CD14-positive monocyte (primary cell): ENCODE data around the gene ACSF2. TPM values are rescaled to one million over a fixed set of nuclear protein-coding genes. Genes with fewer than 3 reads are reported as not detected.
A peak's percentile ranks its signal among the peaks of the same experiment; 100 is the strongest.

Experiments
- DNase-seq, 3 donors: peaks; one replicate each; pipeline ENCODE4 v3.0.0-alpha.2; 2011 to 2022
- H2AFZ ChIP-seq: 2 replicates; pipeline ENCODE4 v1.6.0; 2012; ENCODE audit warnings: mild to moderate bottlenecking, low read depth, low read length, inconsistent platforms; ENCODE audit not compliant: insufficient read depth, poor library complexity, severe bottlenecking
- H3K27ac ChIP-seq, 2 donors: 1 replicate in 1 of 2; 2 replicates in 1 of 2; pipeline ENCODE4 v1.5.1; 2012 to 2013; ENCODE audit warnings: low read length in 2 of 2, control low read depth in 1 of 2, inconsistent platforms in 1 of 2, low read depth in 1 of 2, mild to moderate bottlenecking in 1 of 2
- H3K27me3 ChIP-seq, 2 donors: one replicate each; pipeline versions ENCODE4 v1.6.0 to v1.6.1; 2011 to 2013; ENCODE audit warnings: low read length in 2 of 2; ENCODE audit not compliant: control insufficient read depth in 2 of 2, insufficient read depth in 2 of 2
- H3K36me3 ChIP-seq, 2 donors: replicated peaks in 1 of 2; 1 replicate in 1 of 2; 2 replicates in 1 of 2; pipeline versions ENCODE4 v1.5.1 to v1.6.1; 2012 to 2013; ENCODE audit warnings: low read length in 2 of 2, control low read depth in 1 of 2, inconsistent platforms in 1 of 2, mild to moderate bottlenecking in 1 of 2; ENCODE audit not compliant: insufficient read depth in 2 of 2, control insufficient read depth in 1 of 2
- H3K4me1 ChIP-seq, 2 donors: 1 replicate in 1 of 2; 2 replicates in 1 of 2; pipeline versions ENCODE4 v1.5.1 to v1.6.1; 2012 to 2013; ENCODE audit warnings: low read length in 2 of 2, control low read depth in 1 of 2, inconsistent platforms in 1 of 2, mild to moderate bottlenecking in 1 of 2, moderate library complexity in 1 of 2; ENCODE audit not compliant: insufficient read depth in 2 of 2, control insufficient read depth in 1 of 2
- H3K4me2 ChIP-seq: replicated peaks from 2 replicates; pipeline ENCODE3; 2012; ENCODE audit warnings: low read length, moderate library complexity, mild to moderate bottlenecking; ENCODE audit not compliant: poor library complexity, severe bottlenecking; ENCODE audit errors: extremely low read depth
- H3K4me3 ChIP-seq, 3 experiments: fragments of 200-600 bp in 1 of 3; sonication (generic) in 1 of 3; replicated peaks in 1 of 3; 1 replicate in 2 of 3; 2 replicates in 1 of 3; pipeline ENCODE4 v1.5.1; 2011 to 2013; ENCODE audit warnings: low read length in 3 of 3, mild to moderate bottlenecking in 3 of 3, control low read depth in 2 of 3, low read depth in 2 of 3, inconsistent platforms in 1 of 3, moderate library complexity in 1 of 3
- H3K79me2 ChIP-seq: 2 replicates; pipeline ENCODE4 v1.6.0; 2012; ENCODE audit warnings: mild to moderate bottlenecking, control low read depth, inconsistent platforms, low read length, moderate library complexity; ENCODE audit not compliant: insufficient read depth
- H3K9ac ChIP-seq: 2 replicates; pipeline ENCODE4 v1.6.0; 2017; ENCODE audit warnings: low read length, mild to moderate bottlenecking; ENCODE audit not compliant: insufficient read depth, poor library complexity, severe bottlenecking
- H3K9me3 ChIP-seq, 2 donors: replicated peaks in 1 of 2; 1 replicate in 1 of 2; 2 replicates in 1 of 2; pipeline versions ENCODE4 v1.5.1 to v1.6.1; 2012 to 2013; ENCODE audit warnings: low read length in 2 of 2, control low read depth in 1 of 2; ENCODE audit not compliant: control insufficient read depth in 1 of 2, insufficient read depth in 1 of 2
- H4K20me1 ChIP-seq: 2 replicates; pipeline ENCODE4 v1.6.0; 2012; ENCODE audit warnings: mild to moderate bottlenecking, low read length, control low read depth, moderate library complexity; ENCODE audit not compliant: insufficient read depth
- H3K27ac Mint-ChIP-seq, 7 donors: one replicate each; pipeline ENCODE4 v1.8.0; 2020; ENCODE audit warnings: mild to moderate bottlenecking in 7 of 7, mixed read lengths in 7 of 7, moderate library complexity in 6 of 7, inconsistent platforms in 2 of 7
- H3K27me3 Mint-ChIP-seq, 3 donors: one replicate each; pipeline ENCODE4 v1.8.0; 2021 to 2022; ENCODE audit warnings: low read depth in 3 of 3, mild to moderate bottlenecking in 3 of 3, mixed read lengths in 3 of 3, moderate library complexity in 3 of 3, inconsistent platforms in 1 of 3
- H3K36me3 Mint-ChIP-seq, 2 donors: one replicate each; pipeline ENCODE4 v1.8.0; 2020; ENCODE audit warnings: mixed read lengths in 2 of 2, inconsistent platforms in 1 of 2, mild to moderate bottlenecking in 1 of 2
- H3K4me1 Mint-ChIP-seq: one replicate; pipeline ENCODE4 v1.8.0; 2020; ENCODE audit warnings: mild to moderate bottlenecking, mixed read lengths
- H3K4me3 Mint-ChIP-seq, 2 donors: one replicate each; pipeline ENCODE4 v1.8.0; 2020; ENCODE audit warnings: mild to moderate bottlenecking in 2 of 2, mixed read lengths in 2 of 2, moderate library complexity in 1 of 2
- H3K9me3 Mint-ChIP-seq, 7 donors: one replicate each; pipeline ENCODE4 v1.8.0; 2020 to 2022; ENCODE audit warnings: mixed read lengths in 7 of 7, mild to moderate bottlenecking in 6 of 7, moderate library complexity in 6 of 7, inconsistent platforms in 2 of 7
- WGBS: methylation state at CpG from one replicate; pipeline ENCODE4 v1.1.5; 2013; ENCODE audit warnings: missing lambda C conversion rate; ENCODE audit not compliant: insufficient coverage; 5-methylcytosine and 5-hydroxymethylcytosine counted together
- intact Hi-C, 2 donors: fragments of 100-400 bp; cut with micrococcal nuclease; formaldehyde crosslinking; loops; one replicate each; pipeline versions ENCODE4 v1.15.0 to v1.15.1; 2023
- polyA plus RNA-seq, 3 donors: library from polyadenylated mRNA; depleted of rRNA in 1 of 3; unstranded in 2 of 3; stranded (reverse) in 1 of 3; fragments of 300-500 nt in 2 of 3; fragments of >200 nt in 1 of 3; fragmentation: Illumina TruSeq in 2 of 3; gene quantifications; 1 replicate in 2 of 3; 2 replicates in 1 of 3; pipeline ENCODE4 v1.2.3, GENCODE V29; 2012 to 2021
- TF ChIP-seq, protein P1 (sequence below): fragments of 200-600 bp; IDR thresholded peaks from one replicate; pipeline ENCODE4 v1.8.0; 2022; ENCODE audit warnings: antibody characterized with exemption, mild to moderate bottlenecking

Gene ACSF2
- polyA plus RNA-seq, 3 donors: 2.8 to 24.4 (median 5.5) TPM

DNA sequence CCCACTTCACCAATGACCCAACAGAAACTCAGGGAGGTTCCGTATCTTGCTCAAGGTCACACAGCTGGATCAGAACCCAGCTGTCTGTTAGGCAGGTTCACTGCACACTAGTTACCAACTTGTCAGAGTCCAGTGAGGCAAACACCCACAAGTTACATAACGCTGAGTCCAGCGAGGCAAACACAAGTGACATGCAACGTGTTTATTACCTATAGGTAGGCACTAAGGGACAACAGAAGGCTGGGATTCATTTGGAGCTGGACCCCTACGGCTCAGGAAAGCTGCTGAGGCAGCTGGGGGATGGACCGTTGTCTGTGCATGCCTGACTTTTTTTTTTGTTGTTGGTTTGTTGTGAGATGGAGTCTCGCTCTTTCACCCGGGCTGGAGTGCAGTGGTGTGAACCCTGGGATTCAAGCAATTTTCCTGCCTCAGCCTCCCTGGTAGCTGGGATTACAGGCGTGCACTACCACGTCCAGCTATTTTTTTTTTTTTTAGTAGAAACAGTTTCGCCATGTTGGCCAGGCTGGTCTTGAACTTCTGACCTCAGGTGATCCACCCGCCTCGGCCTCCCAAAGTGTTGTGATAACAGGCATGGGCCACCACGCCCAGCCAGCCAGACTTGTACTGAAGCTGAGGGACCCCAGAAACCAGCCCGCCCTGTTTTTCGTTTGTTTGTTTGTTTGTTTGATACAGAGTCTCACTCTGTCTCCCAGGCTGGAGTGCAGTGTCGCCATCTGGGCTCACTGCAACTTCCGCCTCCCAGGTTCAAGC is 50.7 kb downstream of the ACSF2 start:
- Histone ChIP-seq H3K4me1 (peaks cover 31 to 39% of the 10 kb centered on the region in 2 donors), H3K27ac (no peak overlapping the region), H2AFZ (no peak overlapping the region), H3K79me2 (peaks cover 10% of the 10 kb centered on the region), H3K4me2 (no peak overlapping the region), H3K36me3 (no peaks in the 10 kb centered on the region), H3K9me3 (no peaks in the 10 kb centered on the region), H4K20me1 (peaks cover 13% of the 10 kb centered on the region), H3K27me3 (peaks cover 0 to 6% of the 10 kb centered on the region in 2 donors), H3K9ac (no peak overlapping the region), H3K4me3 (no peak overlapping the region)
- intact Hi-C loops: no loop called here
- H3K9me3 Mint-ChIP-seq: peaks cover 0 to 6% (median 0%) of the 10 kb centered on the region in 7 donors
- peak overlapping the region in 1 of 2 donors; percentile 74 for H3K4me3 Mint-ChIP-seq
- peaks cover 3 to 14% of the 10 kb centered on the region in 2 donors for H3K36me3 Mint-ChIP-seq
- H3K4me1 Mint-ChIP-seq: peaks cover 26% of the 10 kb centered on the region
- peaks cover 1 to 25% (median 22%) of the 10 kb centered on the region in 3 donors for H3K27me3 Mint-ChIP-seq
- DNase-seq: no peak
- TF ChIP-seq, protein P1, sequence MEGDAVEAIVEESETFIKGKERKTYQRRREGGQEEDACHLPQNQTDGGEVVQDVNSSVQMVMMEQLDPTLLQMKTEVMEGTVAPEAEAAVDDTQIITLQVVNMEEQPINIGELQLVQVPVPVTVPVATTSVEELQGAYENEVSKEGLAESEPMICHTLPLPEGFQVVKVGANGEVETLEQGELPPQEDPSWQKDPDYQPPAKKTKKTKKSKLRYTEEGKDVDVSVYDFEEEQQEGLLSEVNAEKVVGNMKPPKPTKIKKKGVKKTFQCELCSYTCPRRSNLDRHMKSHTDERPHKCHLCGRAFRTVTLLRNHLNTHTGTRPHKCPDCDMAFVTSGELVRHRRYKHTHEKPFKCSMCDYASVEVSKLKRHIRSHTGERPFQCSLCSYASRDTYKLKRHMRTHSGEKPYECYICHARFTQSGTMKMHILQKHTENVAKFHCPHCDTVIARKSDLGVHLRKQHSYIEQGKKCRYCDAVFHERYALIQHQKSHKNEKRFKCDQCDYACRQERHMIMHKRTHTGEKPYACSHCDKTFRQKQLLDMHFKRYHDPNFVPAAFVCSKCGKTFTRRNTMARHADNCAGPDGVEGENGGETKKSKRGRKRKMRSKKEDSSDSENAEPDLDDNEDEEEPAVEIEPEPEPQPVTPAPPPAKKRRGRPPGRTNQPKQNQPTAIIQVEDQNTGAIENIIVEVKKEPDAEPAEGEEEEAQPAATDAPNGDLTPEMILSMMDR: no peak
- peak overlapping the region in 1 of 7 donors; percentile 59 for H3K27ac Mint-ChIP-seq
- 92% methylated on average over 18 of the region's 18 CpGs for WGBS

DNA sequence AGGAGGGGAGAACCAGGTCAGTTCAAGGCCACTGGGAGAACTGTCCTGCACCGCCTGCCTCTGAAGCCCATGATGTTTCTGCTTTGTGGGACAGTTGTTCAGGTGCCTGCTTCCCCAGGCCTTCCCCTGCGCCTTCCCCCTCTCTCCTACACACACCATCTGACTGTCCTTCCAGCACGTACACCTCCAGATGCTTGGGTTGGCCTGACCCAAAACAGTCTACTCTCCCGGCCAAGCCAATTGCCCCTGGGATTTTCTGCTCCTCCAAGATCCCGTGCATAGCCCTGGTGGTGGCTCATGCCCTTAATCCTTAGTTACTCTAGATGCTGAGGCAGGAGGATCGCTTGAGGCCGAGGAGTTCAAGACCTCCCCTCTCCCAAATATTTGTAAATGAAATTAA is 52.0 kb downstream of the ACSF2 start:
- Mint-ChIP-seq H3K27ac (peak overlapping the region in 5 of 7 donors; percentile 59 to 89 (median 81)), H3K4me3 (peak overlapping the region; percentile 74 to 83), H3K27me3 (peaks cover 0 to 20% (median 19%) of the 10 kb centered on the region in 3 donors), H3K36me3 (peaks cover 10 to 15% of the 10 kb centered on the region in 2 donors), H3K4me1 (peaks cover 33% of the 10 kb centered on the region), H3K9me3 (peaks cover 0 to 6% (median 0%) of the 10 kb centered on the region in 7 donors)
- Histone ChIP-seq H3K4me1 (peaks cover 33 to 48% of the 10 kb centered on the region in 2 donors), H3K4me2 (peak overlapping the region; percentile 92), H3K79me2 (peaks cover 10% of the 10 kb centered on the region), H3K9me3 (no peaks in the 10 kb centered on the region), H3K27me3 (peaks cover 0 to 6% of the 10 kb centered on the region in 2 donors), H3K27ac (peak overlapping the region; percentile 51 to 77), H3K9ac (peak overlapping the region; percentile 74), H3K4me3 (peak overlapping the region in 1 of 3 experiments; percentile 96), H2AFZ (peak overlapping the region; percentile 96), H4K20me1 (peaks cover 21% of the 10 kb centered on the region), H3K36me3 (peaks cover 0 to 3% of the 10 kb centered on the region in 2 donors)
- TF ChIP-seq, protein P1: no peak
- DNase-seq: no peak
- intact Hi-C loops: no loop called here
- WGBS: 93% methylated on average over 3 of the region's 7 CpGs
